GM23338 (cell line): ENCODE measurements around the gene PIK3R5.

Experiments used
- CREB1 ChIP-seq: fragments of 250-450 bp; sonication (Bioruptor Pico); IDR thresholded peaks from 2 replicates; pipeline ENCODE4 v1.5.0; 2020; ENCODE audit warnings: low read depth, mild to moderate bottlenecking, moderate library complexity
- EZH2 ChIP-seq: fragments of 200-600 bp; sonication (generic); IDR thresholded peaks from one replicate; pipeline ENCODE4 v1.8.0; 2017; ENCODE audit warnings: antibody characterized with exemption, mild to moderate bottlenecking, low read depth; ENCODE audit not compliant: unreplicated experiment
- EZH2phosphoT487 ChIP-seq: fragments of 200-600 bp; sonication (generic); IDR thresholded peaks from one replicate; pipeline ENCODE4 v1.8.1; 2018; ENCODE audit warnings: antibody characterized with exemption; ENCODE audit not compliant: unreplicated experiment
- JUNB ChIP-seq: IDR thresholded peaks from one replicate; pipeline ENCODE4 v1.6.1; 2016; ENCODE audit warnings: antibody characterized with exemption; ENCODE audit not compliant: unreplicated experiment
- NANOG ChIP-seq: IDR thresholded peaks from 2 replicates; pipeline ENCODE4 v1.6.1; 2016; ENCODE audit warnings: antibody characterized with exemption, borderline replicate concordance
- POLR2AphosphoS5 ChIP-seq: IDR thresholded peaks from 2 replicates; pipeline ENCODE4 v1.6.1; 2016; ENCODE audit warnings: antibody characterized with exemption, low read depth
- TF ChIP-seq, protein P1 (sequence below), 2 experiments: fragments of 200-600 bp in 1 of 2; sonication (generic) in 1 of 2; conservative IDR thresholded peaks; 2 replicates each; pipeline versions ENCODE4 v1.5.1 to v1.6.1; 2016 to 2017; ENCODE audit warnings: antibody characterized with exemption in 2 of 2, low read depth in 2 of 2, mild to moderate bottlenecking in 2 of 2, moderate library complexity in 1 of 2
- TF ChIP-seq, protein P2 (sequence below): IDR thresholded peaks from one replicate; pipeline ENCODE4 v1.6.1; 2018; ENCODE audit warnings: antibody characterized with exemption; ENCODE audit not compliant: unreplicated experiment
- TF ChIP-seq, protein P3 (sequence below): IDR thresholded peaks from 2 replicates; pipeline ENCODE4 v1.6.1; 2016; ENCODE audit warnings: antibody characterized with exemption

- TF ChIP-seq POLR2AphosphoS5 (no peak), EZH2phosphoT487 (no peak), JUNB (no peak), EZH2 (no peak), NANOG (no peak), CREB1 (no peak)
- TF ChIP-seq, protein P1, sequence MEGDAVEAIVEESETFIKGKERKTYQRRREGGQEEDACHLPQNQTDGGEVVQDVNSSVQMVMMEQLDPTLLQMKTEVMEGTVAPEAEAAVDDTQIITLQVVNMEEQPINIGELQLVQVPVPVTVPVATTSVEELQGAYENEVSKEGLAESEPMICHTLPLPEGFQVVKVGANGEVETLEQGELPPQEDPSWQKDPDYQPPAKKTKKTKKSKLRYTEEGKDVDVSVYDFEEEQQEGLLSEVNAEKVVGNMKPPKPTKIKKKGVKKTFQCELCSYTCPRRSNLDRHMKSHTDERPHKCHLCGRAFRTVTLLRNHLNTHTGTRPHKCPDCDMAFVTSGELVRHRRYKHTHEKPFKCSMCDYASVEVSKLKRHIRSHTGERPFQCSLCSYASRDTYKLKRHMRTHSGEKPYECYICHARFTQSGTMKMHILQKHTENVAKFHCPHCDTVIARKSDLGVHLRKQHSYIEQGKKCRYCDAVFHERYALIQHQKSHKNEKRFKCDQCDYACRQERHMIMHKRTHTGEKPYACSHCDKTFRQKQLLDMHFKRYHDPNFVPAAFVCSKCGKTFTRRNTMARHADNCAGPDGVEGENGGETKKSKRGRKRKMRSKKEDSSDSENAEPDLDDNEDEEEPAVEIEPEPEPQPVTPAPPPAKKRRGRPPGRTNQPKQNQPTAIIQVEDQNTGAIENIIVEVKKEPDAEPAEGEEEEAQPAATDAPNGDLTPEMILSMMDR (conservative IDR thresholded peaks at IDR 0.05; ENCODE audit: low read depth in 2 of 2) = no peak
- TF ChIP-seq, protein P2, sequence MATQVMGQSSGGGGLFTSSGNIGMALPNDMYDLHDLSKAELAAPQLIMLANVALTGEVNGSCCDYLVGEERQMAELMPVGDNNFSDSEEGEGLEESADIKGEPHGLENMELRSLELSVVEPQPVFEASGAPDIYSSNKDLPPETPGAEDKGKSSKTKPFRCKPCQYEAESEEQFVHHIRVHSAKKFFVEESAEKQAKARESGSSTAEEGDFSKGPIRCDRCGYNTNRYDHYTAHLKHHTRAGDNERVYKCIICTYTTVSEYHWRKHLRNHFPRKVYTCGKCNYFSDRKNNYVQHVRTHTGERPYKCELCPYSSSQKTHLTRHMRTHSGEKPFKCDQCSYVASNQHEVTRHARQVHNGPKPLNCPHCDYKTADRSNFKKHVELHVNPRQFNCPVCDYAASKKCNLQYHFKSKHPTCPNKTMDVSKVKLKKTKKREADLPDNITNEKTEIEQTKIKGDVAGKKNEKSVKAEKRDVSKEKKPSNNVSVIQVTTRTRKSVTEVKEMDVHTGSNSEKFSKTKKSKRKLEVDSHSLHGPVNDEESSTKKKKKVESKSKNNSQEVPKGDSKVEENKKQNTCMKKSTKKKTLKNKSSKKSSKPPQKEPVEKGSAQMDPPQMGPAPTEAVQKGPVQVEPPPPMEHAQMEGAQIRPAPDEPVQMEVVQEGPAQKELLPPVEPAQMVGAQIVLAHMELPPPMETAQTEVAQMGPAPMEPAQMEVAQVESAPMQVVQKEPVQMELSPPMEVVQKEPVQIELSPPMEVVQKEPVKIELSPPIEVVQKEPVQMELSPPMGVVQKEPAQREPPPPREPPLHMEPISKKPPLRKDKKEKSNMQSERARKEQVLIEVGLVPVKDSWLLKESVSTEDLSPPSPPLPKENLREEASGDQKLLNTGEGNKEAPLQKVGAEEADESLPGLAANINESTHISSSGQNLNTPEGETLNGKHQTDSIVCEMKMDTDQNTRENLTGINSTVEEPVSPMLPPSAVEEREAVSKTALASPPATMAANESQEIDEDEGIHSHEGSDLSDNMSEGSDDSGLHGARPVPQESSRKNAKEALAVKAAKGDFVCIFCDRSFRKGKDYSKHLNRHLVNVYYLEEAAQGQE = no peak
- TF ChIP-seq, protein P3, sequence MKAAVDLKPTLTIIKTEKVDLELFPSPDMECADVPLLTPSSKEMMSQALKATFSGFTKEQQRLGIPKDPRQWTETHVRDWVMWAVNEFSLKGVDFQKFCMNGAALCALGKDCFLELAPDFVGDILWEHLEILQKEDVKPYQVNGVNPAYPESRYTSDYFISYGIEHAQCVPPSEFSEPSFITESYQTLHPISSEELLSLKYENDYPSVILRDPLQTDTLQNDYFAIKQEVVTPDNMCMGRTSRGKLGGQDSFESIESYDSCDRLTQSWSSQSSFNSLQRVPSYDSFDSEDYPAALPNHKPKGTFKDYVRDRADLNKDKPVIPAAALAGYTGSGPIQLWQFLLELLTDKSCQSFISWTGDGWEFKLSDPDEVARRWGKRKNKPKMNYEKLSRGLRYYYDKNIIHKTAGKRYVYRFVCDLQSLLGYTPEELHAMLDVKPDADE = no peak
These were observed 18.3 kb downstream of the PIK3R5 start for GRCh38 chr17:8947201-8947600.
